HTR-8/SVneo (cell line): ENCODE measurements around the gene ITPR1.
A peak's percentile ranks its signal among the peaks of the same experiment; 100 is the strongest.

Source experiments
- DNase-seq: peaks from one replicate; pipeline ENCODE4 v3.0.0; 2011; ENCODE audit warnings: low spot score, mixed read lengths; ENCODE audit not compliant: insufficient read length
- FAIRE-seq: peaks from 2 replicates; lab custom pipeline; 2011; peaks lifted over from hg19 to GRCh38; lab: Jason Lieb, UNC

The ITPR1 gene

GRCh38 chr3:4763604-4764247, 270.6 kb downstream of the ITPR1 start:
- DNase-seq (no peak), FAIRE-seq (no peak)

DNA sequence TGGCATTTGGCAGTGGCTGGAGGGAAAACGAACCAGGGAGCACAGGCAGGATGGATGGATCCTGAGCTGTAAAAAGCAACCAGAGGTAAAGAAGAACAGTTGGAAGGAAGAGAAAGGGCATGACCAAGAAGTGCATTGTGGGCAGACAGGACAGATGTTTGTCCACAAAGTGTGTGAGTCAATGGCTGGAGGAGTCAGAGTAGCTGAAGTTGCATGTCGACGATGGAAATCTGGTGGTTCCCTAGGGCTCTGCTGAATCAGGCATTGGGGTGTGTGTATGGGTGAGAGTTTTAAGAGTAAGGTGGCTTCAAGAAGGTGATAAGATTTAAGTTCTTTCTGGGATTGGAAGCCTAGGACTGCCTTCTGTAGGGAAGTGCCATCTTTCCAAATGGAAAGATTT, 272.1 kb downstream of the ITPR1 start:
- FAIRE-seq = no peak
- DNase-seq = no peak

GRCh38 chr3:4766263-4766662, 273.1 kb downstream of the ITPR1 start:
- DNase-seq = no peak
- no peak for FAIRE-seq

GRCh38 chr3:4766716-4767499, 273.8 kb downstream of the ITPR1 start:
- DNase-seq (no peak), FAIRE-seq (no peak)

- no peak for FAIRE-seq
- DNase-seq = no peak
Observed at GRCh38 chr3:4768021-4768420, 274.9 kb downstream of the ITPR1 start.

DNA sequence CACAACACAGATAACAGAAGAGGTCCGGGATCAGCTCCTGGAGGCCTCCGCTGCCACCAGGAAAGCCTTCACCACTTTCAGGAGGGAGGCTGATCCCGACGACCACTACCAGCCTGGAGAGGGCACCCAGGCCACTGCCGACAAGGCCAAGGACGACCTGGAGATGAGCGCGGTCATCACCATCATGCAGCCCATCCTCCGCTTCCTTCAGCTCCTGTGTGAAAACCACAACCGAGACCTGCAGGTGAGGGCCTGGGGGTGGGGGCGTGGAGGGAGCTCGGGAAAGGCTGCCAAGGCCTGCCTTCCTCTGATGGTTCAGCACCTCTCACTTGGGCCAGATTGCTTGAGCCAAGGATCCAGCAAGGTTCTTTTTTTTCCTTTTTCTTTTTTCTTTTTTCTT, 275.4 kb downstream of the ITPR1 start:
- DNase-seq = no peak
- no peak for FAIRE-seq

GRCh38 chr3:4770561-4770960, 277.4 kb downstream of the ITPR1 start:
- FAIRE-seq = no peak
- no peak for DNase-seq

- no peak for DNase-seq
- FAIRE-seq = no peak
Observed at GRCh38 chr3:4771243-4771642, 278.1 kb downstream of the ITPR1 start.

GRCh38 chr3:4772171-4772804, 279.1 kb downstream of the ITPR1 start:
- no peak for FAIRE-seq
- peak; percentile 15 for DNase-seq

DNA sequence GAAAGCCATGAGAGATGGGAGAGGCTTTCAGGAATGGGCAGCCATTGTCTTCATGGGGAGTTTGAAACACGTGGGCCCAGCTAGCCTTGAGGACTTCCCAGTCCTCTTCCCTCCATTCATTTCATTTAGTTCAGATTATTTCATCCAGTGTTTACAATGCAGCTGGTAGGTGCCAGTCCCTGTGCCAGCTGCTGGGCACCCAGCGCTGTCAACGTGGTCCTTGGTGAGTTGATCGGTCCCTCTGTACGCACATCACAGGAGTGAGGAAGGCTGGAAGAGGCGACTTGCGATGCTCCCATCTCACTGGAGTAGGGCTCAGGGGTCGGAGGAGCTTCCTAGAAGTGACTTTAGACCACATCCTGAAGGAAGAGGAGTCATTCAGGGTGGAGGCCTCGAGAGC, 279.7 kb downstream of the ITPR1 start:
- FAIRE-seq = no peak
- DNase-seq = no peak

DNA sequence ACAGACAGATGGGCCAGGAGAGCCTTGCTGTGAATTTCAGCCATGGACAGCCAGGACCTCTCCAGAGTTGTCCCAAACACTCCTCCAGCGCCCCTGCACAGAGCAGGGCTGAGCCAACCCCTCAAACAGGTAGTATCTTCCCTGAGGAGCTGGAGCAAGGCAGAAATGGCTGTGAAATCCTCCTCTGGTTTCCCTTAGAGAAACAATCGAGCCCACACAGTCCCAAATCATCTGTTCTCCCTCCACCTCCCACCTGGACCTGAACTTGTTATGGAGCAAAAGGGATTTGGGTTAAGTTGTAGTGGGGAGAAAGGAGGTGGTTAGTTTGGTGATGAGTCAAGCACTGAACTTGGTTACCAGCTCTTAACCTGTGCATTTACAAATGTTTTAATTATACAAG, 280.4 kb downstream of the ITPR1 start:
- FAIRE-seq (no peak), DNase-seq (no peak)

- FAIRE-seq (no peak), DNase-seq (no peak)
Observed at GRCh38 chr3:4774531-4774930, 281.4 kb downstream of the ITPR1 start.

DNA sequence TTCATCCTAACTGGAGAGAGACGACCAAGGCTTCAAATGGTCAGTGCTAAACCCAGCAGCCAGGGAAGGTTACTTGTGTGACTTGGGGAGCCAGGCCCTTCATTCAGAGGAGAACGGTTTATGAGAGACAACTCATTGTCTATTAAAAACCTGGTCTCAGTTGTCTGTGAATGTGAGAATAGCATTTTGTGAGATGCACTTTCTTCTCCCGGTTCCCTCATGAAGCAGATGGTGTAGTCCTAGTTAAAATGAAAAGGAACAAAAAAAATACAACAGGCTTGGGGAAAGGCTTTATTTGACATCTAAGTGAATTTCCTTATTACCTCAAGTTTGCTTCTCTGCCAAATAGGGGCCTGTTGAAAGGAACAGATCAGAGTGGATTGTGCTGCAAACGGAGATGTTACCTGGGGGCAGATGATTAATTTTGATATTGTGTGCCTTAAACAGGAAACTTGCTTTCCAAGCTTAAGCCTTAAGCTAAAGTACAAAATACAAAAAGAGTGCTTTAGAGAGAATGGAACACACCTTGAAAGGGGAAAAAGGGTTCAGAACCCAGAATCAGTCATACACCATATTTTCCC, 283.3 kb downstream of the ITPR1 start:
- DNase-seq = no peak
- FAIRE-seq = no peak

- FAIRE-seq = no peak
- peak; percentile 12 for DNase-seq
Observed at GRCh38 chr3:4776980-4777581, 283.9 kb downstream of the ITPR1 start.

DNA sequence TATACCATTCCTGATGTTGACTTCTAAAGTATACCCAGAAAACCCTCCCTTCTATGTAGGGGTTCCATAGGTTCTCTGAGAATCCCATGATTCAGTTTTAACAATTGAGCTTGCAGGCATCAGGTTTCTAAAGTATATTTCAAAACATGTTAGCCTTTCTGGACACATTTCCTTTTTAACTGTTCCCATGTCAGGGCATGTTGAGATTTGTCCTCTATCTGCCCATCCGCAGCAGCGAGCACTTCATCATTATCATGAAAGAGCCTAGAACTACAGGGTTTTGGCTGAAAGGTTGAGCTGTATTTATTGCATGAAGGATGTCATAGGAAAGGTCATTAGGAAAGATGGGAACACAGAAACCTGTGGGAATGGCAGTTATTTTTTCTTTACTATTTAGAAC, 285.0 kb downstream of the ITPR1 start:
- DNase-seq (no peak), FAIRE-seq (no peak)

GRCh38 chr3:4778740-4779139, 285.6 kb downstream of the ITPR1 start:
- FAIRE-seq (no peak), DNase-seq (no peak)

GRCh38 chr3:4780545-4780957, 287.4 kb downstream of the ITPR1 start:
- DNase-seq = no peak
- FAIRE-seq = no peak

DNA sequence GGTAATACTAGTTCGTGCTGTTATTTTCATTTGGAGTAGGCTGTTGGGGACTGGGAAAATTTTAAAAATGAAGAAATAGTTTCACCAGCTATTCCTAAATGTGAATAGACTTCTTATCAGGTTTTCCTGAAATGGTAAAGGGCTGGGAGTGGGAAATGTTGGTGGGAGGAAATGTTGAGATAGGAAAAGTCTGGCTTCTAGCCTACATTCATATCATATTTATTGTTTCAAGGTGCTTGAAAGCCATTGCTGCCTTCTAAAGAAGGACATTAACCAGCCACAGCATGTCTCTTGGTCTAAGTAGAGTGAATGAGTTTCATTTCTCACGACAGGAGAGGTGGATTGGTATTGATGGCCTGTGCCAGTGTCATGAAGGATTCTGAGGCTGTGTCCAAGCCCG, 288.9 kb downstream of the ITPR1 start:
- FAIRE-seq (no peak), DNase-seq (no peak)

DNA sequence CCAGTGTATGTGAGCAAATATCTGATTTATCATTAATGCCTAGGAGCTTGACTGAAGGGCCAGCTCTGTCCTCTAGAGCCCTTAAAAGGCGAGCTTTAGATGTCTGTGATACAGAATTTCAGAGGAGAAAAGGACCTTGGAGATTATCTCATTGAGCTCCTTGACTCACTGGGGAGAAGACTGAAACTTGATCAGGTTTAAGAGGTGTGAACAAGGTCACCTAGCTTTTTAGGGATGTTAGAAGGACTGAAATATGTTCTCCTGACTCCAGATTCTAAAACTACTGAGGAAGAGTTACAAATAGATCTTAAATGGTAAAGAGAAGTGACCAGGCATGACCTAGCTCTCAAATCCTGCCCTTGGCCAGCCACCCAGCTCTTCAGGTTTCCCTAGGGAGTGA, 292.4 kb downstream of the ITPR1 start:
- DNase-seq = no peak
- FAIRE-seq = no peak

- no peak for FAIRE-seq
- DNase-seq = no peak
Observed at GRCh38 chr3:4786431-4786830, 293.3 kb downstream of the ITPR1 start.

- DNase-seq (no peak), FAIRE-seq (no peak)
Observed at GRCh38 chr3:4791358-4791757, 298.2 kb downstream of the ITPR1 start.
